IPS-18c (cell line): Measurements from ENCODE around the gene USB1.

ENCODE experiments used
- H3K4me3 ChIP-seq: 2 replicates; pipeline ENCODE4 v1.7.0; 2013; ENCODE audit warnings: low read depth, mild to moderate bottlenecking, low read length, moderate library complexity; ENCODE audit not compliant: insufficient read depth
- H3K9me3 ChIP-seq: one replicate; pipeline ENCODE4 v1.6.1; 2013; ENCODE audit warnings: mild to moderate bottlenecking, low read length, moderate library complexity; ENCODE audit not compliant: control insufficient read depth, insufficient read depth

Gene USB1

DNA sequence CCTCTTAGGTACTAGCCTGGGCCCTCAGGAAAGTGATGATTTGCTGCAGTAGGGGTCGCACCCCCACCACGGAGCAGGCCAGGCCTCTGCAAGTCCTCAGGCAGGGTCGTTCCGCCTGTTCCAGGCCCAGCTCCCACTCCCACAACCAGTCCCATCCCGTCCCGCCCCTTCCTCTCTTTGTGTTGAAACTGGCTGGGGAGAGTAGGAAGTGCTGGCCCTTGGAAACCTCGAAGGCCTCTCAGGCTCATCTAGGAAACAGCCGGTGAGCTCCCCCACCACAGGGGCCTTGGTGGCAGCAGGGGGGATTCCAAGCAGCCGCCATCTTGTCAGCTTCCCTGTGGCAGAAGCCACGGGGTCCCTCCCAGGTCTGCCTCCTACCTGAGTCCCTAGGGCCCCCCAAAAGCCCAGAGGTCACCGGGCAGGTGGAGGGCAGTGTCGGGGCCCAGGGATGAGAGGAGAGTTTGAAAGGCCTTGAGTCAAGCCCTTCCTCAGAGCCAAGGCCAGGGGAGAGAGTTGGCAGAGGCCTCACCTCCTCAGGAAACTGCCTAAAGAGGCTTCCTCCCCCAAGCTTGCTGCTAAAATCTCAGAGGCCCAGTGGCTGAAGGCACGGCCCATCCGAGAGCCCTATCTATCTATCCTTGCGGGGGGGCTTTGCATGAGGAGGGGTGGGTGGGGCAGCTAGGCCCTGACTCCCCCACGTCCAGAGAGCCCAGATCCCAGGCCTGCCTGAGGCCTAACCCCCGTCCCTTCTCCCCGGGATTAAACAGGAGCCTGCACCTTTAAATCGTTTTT, 46.5 kb downstream of the USB1 start:
- Histone ChIP-seq H3K9me3 (no peaks in the 10 kb centered on the region), H3K4me3 (no peak overlapping the region)

DNA sequence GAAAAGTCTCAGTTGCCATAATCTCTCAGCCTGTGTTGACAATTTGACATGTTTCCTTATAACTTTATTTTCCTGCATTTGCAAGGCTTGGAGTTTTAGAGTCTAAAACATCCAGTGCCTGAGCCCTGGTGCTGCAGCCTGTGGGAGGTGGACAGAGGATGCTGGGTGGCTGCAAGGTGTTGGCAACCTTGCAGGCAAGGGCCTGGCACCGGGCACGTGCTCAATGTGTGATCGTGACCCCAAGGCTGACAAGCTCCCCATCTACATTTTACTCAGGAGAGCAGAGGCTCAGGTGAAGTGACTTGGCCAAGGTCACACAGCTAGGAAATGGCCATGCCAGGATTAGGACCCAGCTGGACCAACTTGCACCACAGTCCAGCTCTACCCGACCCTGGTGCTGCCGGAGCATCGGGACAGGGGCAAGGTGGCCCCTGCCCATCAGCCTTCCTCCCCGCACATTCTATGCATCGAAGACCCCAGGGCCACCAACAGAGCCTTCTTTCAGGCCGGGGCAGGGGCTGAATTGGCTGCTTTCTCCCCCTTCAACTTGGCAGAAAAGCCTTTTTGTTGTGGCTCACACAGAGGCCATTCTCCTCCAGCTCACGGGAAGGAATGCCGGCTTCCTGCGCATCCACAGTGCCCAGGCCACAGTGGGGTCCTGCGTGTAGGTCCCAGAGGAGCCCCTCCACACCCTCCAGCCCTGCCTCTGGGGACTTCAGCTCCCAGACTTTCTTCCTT, 47.5 kb downstream of the USB1 start:
- no peak overlapping the region; the same call in 1 of the 2 replicates for H3K4me3 ChIP-seq

DNA sequence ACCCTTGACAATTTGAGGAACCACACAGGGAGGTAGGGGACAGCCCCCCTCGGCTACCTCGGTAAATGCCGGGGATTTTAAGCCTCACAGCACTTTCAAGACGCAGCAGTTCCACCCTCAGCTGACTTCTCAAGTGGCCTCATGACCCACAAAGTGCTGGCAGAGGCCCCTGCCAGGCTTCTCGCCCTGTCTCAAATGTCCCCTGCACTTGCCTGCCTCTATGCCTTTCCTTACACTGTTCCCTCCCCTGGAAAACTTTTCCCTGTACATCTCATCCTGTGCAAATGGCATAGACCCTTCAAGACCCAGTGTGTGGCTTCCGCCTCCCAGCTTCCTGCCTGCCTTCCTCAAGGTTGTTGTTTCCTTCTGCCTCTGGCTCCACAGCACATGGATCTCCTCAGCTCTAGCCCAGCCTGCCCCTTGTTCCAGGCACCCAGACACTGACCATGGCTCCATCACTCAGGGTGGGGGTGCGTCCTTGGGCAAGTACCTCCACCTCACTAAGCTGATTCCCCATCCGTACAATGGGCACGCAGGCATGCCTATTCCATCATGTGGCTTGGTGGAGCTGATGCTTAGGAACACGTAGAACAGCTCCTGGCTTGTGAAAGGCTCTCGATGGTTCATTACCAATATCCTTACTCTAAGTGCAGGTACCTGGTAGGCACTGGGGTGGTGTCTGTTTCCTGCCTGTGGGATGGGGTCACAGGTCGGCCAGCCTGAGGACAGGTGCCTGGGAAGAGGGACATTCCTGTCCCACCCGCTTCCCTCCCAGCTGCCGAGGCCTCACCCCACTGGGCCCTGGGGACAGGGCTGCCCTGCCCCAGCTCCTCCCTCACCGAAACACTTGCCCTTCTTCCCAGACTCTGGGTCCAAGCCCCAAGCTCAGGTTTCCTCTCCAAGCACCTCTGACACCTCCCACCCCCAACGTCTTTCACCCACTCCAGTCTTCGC, 48.3 kb downstream of the USB1 start:
- H3K9me3 ChIP-seq: no peaks in the 10 kb centered on the region
- no peak overlapping the region for H3K4me3 ChIP-seq

More for the DNA sequence above, 47.5 kb downstream of the USB1 start:
- H3K9me3 ChIP-seq: no peaks in the 10 kb centered on the region

DNA sequence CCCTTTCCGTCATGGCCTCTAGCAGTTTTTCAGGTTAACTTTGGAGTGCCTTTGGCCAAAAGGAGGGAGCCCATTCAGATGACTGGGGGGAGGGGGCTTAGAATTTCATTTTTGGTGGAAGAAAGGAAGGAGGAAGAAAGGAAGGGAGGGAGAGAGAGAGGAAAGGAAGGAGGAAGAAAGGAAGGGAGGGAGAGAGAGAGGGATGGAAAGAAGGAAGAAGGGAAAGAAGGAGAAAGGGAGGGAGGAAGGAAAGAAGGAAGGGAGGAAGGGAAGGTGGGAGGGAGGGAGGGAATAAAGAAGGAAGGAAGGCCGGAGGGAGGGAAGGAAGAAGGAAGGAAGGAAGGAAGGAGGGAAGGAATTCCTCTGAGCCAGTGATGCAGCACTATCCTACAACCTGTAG, 50.1 kb downstream of the USB1 start:
- H3K4me3 ChIP-seq: no peak overlapping the region
- H3K9me3 ChIP-seq: no peaks in the 10 kb centered on the region

DNA sequence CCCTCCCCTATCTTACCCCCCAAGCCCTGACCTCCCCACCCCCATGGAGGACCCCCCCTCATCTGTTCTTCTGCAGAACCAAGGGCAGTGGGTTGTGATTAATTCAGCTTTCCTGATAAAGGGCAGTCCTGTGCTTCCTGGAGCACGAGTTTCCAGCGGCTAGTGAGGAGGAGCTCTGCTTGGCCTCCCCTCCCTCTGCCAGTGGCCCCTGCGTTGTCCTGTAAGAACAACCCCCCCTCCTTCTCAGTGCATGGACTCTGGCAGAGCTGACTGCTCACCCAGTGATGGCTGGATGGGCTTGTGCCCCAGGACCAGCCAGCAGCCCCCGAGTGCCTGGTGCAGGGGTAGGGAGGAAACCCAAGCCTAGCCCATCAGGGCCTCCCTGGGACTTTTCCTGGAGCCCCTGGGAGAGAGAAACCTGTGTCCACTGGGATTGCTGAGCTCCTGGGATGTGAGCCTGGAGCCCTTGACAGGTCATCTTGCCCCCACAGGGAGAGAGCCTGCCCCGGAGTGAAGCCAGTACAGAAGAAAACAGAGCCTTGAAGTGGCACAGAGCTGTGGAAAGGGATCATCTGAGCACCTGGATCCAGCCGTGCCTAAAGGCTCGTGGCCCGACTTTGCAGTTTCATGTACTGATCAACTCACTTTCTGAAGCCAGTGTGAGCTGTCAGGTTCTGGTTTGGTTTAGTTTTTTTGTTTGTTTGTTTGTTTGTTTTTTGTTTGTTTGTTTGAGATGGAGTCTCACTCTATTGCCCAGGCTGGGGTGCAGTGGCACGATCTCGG, 50.8 kb downstream of the USB1 start:
- no peak overlapping the region for H3K4me3 ChIP-seq
- no peaks in the 10 kb centered on the region for H3K9me3 ChIP-seq

DNA sequence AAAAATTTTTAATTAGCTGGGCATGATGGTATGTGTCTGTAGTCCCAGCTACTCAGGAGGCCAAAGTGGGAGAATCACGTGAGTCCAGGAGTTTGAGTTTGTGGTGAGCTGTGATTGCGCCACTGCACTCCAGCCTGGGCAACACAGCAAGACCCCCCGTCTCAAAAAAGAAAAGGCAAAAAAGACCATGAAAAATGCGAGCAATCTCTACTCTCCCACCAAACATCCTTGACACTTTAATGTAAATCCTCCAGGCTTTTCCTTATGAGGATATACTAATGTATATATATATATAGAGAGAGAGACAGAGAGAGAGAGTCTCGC, 52.4 kb downstream of the USB1 start:
- Histone ChIP-seq H3K4me3 (no peak overlapping the region), H3K9me3 (no peaks in the 10 kb centered on the region)

DNA sequence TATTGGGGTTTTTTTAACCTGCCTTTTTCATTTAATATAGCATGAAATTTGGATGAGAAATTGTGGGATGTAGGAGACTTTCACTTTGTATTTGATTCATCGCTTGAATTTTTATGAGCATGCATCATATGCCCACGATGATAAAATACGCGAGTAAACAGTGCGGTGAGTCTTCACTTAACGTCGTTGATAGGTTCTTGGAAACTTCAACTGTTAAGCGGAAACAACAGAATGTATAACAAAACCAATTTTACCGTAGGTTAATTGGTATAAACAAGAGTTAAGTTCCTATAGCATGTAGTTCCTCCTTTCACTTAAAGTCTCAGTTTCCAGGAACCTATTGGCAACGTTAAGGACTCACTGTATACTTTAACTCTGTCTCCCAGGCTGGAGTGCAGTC, 53.1 kb downstream of the USB1 start:
- no peak overlapping the region for H3K4me3 ChIP-seq

DNA sequence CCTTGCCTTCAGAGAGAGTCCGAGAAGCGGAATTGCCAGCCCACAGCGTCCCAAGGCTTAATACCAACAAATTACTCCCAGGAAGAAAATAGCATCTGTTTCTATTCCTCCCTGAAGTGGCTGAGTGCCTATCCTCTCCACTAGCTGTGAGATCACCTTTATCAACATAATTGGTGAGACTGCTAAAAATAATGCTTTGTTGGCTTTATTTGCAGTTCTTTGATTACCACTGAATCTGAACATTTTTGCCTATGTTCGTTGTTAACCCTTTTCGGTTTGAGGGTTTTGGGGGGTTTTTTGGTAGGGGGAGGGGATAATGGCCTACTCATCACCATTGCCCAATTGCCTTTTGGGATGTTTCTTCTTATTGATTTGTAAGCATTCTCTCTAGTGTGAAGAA, 55.4 kb downstream of the USB1 start:
- Histone ChIP-seq H3K9me3 (no peaks in the 10 kb centered on the region), H3K4me3 (no peak overlapping the region)

More for the DNA sequence above, 53.1 kb downstream of the USB1 start:
- no peaks in the 10 kb centered on the region for H3K9me3 ChIP-seq

DNA sequence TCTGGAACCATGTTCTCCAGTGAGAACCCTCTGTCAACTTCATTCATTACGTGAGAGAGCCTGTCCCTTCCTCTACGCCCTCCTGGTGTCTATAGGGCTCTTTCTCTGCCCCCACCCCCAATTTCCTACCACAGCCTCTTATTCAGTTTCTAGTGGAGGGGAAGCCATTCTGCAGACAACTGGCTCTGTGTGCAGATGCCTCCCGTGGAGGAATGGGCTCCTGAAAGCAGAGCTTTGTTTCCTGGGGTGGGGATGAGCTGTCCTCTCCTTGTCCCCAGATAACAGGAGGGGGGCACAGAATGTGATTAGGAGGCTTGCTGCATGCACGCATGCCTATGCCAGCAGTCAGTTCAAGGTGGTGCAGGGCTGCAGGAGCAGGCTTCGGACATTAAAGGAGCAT, 55.9 kb downstream of the USB1 start:
- H3K4me3 ChIP-seq: no peak overlapping the region
- no peaks in the 10 kb centered on the region for H3K9me3 ChIP-seq

DNA sequence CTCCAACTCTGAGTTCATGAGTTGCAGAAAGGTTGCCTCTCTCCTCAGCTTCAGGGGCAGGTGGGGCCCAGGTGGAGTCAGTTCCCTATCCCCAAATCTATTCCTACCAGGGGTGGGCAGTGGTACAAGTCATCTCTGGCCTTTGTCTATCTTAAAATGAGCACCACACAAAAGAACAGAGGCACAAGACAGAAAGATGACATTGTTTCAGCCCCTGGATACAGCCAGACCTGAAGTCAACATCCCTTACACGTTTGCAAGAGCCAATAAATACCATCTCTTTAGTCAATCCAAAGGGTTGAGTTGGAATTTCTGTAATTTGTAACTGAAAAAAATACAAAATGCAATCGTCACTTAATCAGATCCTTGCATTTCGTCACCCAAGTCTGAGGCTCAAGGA, 56.6 kb downstream of the USB1 start:
- no peak overlapping the region for H3K4me3 ChIP-seq
- no peaks in the 10 kb centered on the region for H3K9me3 ChIP-seq

DNA sequence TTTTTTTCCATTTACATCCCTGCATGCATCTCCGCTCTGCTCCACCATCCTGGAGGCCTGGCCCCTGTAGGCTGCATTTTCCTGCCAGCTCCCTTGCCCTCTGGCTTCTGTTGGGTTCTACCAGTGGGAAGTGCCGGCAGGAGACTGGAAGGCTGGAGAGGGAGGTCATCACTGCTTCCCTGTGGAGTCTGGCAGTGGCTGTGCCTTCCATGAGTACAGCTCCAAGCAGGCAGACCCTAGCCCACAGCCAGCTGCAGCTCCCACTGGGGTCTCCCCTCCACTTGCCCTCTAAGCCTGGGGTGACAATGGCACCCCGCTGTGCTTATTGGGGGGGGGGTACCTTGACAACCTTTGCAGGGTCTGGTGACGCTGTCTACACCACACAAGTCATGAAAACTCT, 61.6 kb downstream of the USB1 start:
- Histone ChIP-seq H3K4me3 (no peak overlapping the region), H3K9me3 (no peaks in the 10 kb centered on the region)

DNA sequence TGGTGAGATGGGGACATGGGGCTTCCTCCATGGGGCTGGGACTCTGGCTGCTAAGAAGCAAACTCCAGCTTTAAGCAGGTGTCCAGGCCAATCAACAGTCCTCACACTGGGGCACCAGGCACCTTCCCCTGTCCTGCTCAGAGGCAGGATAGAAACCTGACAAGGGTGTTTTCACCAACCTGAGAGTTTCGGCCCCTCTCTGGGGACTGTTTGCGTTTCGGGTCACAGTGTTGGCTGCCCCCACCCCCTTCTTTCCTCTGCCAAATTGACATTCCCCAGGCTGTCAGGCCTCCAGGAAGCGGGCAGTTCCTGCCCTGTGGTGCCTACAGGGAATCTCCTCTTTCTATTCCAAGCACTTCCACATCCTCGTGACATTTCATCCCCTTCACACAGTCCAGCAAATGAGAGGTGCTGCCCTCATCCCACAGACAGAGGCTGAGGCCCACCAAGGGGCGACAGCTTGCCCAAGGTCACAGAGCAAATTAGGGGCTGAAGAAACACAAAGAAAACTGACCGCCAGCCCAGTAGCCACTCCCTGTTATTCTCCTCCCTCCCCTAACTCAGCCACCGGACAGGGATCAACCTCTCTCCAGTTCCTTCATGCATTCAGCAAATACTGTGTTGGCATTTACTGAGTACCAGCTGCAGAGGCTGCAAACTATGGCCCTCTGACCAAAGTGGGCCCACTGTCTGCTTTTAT, 62.3 kb downstream of the USB1 start:
- no peak overlapping the region for H3K4me3 ChIP-seq
- no peaks in the 10 kb centered on the region for H3K9me3 ChIP-seq

DNA sequence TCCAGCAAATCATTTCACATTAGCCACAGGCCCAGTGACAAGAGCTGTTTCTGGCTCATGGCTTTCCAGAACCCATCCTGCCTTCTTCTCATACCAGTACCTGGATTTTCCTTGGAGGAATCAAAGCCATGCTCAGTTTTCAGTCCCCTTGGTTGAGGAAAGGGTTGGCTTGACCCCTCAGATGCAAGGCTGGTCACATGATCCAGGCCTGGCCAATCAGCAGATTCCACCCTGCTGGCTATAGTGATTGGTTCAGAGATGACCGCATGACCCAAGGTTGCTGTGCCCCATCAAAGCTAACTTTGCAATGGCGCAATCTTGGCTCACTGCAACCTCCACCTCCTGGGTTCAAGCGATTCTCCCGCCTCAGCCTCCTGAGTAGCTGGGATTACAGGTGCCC, 69.4 kb downstream of the USB1 start:
- peaks cover 2% of the 10 kb centered on the region for H3K9me3 ChIP-seq
- H3K4me3 ChIP-seq: no peak overlapping the region
